ENCODE data around the gene RNF115.

The RNF115 gene

DNA sequence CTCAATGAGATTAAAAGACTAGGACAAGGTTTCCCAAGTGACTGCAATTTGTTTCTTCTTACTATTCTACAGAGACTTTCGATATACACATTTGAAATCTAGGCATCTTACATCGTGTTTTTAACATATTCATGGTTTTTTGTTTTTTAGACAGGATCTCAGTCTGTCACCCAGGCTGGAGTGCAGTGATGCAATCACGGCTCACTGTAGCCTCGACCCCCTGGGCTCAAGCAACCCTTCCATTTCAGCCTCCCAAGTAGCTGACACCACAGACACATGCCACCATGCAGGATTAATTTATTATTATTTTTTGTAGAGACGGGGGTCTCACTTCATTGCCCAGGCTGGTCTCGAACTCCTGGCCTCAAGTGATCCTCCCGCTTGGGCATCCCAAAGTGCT is 118.3 kb downstream of the RNF115 start:
- TF ChIP-seq, protein P1, sequence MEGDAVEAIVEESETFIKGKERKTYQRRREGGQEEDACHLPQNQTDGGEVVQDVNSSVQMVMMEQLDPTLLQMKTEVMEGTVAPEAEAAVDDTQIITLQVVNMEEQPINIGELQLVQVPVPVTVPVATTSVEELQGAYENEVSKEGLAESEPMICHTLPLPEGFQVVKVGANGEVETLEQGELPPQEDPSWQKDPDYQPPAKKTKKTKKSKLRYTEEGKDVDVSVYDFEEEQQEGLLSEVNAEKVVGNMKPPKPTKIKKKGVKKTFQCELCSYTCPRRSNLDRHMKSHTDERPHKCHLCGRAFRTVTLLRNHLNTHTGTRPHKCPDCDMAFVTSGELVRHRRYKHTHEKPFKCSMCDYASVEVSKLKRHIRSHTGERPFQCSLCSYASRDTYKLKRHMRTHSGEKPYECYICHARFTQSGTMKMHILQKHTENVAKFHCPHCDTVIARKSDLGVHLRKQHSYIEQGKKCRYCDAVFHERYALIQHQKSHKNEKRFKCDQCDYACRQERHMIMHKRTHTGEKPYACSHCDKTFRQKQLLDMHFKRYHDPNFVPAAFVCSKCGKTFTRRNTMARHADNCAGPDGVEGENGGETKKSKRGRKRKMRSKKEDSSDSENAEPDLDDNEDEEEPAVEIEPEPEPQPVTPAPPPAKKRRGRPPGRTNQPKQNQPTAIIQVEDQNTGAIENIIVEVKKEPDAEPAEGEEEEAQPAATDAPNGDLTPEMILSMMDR (IDR thresholded peaks at IDR 0.05; ENCODE audit: low read length, missing control alignments), result no peak
- no peak for DNase-seq (ENCODE audit: low read depth)
- H3K4me3 ChIP-seq (replicated peaks; ENCODE audit: low read depth, low read length), result no peak overlapping the region

DNA sequence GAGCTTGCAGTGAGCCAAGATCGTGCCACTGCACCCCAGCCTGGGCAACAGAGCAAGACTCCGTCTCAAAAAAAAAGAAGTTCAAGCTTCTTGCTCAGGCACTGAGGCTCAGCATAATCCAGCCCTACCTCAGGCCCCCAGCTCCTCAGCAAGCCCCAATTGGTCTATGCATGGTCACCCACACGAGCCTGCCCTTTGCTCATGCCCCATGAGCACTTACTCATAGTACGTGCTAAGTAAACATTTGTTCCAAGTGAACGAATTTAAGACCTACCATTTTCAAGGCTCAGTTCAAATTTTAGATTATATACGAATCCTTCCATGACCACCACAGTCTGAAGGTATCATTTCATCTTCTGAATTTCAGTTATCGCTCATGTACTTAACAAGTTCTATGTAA is 121.1 kb downstream of the RNF115 start:
- TF ChIP-seq, protein P1 (IDR thresholded peaks at IDR 0.05; ENCODE audit: low read length, missing control alignments), result no peak
- no peak for DNase-seq (ENCODE audit: low read depth)
- no peak overlapping the region for H3K4me3 ChIP-seq (replicated peaks; ENCODE audit: low read depth, low read length)

DNA sequence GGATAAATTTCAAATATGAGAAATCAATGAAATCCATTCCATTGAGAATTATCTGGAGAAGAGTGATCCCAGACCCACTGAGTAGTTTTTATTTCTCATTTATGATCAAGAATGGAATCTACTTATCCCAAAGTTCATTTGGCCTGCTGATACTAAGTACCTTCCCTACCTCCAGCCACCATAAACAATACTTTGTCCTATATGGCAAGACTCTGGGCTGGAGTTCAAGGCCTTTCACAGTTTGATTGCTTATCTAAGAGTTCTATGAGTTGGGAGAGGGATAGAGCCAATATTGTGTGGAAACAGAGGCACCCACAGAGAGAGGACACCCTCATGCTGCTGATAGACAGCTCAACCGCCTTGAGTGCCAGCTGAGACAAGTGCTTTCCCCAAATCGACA is 121.8 kb downstream of the RNF115 start:
- DNase-seq (ENCODE audit: low read depth), result no peak
- no peak overlapping the region for H3K4me3 ChIP-seq (replicated peaks; ENCODE audit: low read depth, low read length)
- TF ChIP-seq, protein P1 (IDR thresholded peaks at IDR 0.05; ENCODE audit: low read length, missing control alignments), result no peak

DNA sequence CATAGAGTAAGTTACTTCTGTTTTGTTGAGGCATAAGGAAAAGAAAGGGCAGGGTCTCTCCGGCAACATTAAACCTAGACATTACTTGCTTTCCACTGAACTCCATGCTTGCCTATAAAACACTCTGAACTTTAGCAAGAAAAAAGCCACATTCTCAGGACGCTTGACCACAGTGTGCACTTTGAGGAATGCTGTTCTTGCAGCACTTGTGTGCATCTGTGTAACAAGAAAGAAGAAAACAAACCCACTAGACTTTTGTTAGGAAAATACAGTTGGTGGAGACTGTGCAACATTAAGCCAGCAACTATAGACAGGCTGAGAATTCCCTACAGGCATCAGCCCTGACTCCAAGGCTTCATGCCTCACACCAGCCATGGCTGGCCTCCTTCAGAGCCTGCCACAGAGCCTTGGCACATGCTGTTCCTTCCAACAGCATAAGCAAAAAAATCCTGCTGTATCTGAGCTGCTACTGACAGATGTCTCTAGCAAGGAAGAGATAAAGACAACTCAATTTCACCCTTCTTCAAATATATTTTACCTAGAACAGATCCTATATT is 122.5 kb downstream of the RNF115 start:
- H3K4me3 ChIP-seq (replicated peaks; ENCODE audit: low read depth, low read length), result no peak overlapping the region
- no peak for DNase-seq (ENCODE audit: low read depth)
- TF ChIP-seq, protein P1 (IDR thresholded peaks at IDR 0.05; ENCODE audit: low read length, missing control alignments), result no peak

DNA sequence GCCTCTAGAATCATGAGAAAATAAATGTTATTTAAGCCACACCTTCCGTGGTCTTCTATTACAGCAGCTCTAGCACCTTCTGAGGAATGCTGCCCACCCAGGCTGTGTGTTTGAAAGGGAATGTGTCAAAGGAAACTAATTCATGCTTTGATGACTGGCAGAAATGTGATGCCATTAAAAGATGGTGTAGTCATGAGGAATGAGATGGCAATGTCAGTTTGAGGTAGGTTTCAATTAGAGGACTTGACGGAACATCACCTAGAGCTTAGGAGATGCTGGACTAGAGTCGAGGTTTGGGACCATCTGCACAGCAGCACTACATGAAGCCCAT is 127.3 kb downstream of the RNF115 start:
- no peak overlapping the region for H3K4me3 ChIP-seq (replicated peaks; ENCODE audit: low read depth, low read length)
- no peak for DNase-seq (ENCODE audit: low read depth)
- TF ChIP-seq, protein P1 (IDR thresholded peaks at IDR 0.05; ENCODE audit: low read length, missing control alignments), result no peak

DNA sequence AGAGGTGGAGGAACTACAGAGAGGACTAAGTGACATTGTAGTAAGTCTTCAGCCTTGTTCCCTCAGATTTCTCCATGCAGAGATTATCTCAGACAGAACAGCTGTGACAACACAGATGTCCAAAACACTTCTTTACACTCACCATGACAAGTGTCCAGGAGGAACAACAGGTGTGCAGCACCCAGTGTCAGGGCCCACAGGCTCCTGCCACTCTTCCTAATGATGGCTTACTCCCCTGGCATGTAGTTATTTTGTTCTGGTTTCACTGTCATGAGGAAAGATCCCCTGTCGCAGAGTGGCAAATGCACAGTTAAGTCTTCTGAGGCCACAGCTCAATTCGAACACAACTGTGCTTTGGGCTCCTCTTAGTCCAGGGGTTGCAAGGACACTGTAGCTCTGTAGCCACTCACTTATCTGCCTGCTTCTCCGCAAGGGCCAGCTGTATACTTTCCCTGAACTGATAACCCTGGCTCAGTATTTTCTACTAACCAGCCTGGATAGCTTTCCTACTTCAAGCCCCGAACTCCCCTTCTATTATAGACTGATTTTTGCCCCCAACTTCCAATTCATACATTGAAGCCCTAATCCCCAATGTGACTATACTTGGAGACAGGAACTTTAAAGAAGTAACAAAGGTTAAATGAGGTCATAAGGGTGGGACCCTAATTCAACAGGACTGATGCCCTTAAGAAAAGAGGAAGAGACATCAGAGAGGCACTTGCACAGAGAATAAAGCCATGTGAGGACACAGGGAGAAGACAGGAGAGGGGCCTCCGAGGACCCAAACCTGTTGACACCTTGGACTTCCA is 127.9 kb downstream of the RNF115 start:
- DNase-seq (ENCODE audit: low read depth), result no peak
- TF ChIP-seq, protein P1 (IDR thresholded peaks at IDR 0.05; ENCODE audit: low read length, missing control alignments), result no peak
- no peak overlapping the region for H3K4me3 ChIP-seq (replicated peaks; ENCODE audit: low read depth, low read length)
